Erythroblast (primary cell): Measurements from ENCODE around the gene EIPR1.

Experiments
- GATA1 ChIP-seq: IDR thresholded peaks from 2 replicates; pipeline ENCODE4 v1.6.1; 2011; ENCODE audit warnings: low read depth, mild to moderate bottlenecking, control low read depth, low read length, moderate library complexity
- POLR2A ChIP-seq: IDR thresholded peaks from 2 replicates; pipeline ENCODE4 v1.6.1; 2011; ENCODE audit warnings: mild to moderate bottlenecking, low read length

DNA sequence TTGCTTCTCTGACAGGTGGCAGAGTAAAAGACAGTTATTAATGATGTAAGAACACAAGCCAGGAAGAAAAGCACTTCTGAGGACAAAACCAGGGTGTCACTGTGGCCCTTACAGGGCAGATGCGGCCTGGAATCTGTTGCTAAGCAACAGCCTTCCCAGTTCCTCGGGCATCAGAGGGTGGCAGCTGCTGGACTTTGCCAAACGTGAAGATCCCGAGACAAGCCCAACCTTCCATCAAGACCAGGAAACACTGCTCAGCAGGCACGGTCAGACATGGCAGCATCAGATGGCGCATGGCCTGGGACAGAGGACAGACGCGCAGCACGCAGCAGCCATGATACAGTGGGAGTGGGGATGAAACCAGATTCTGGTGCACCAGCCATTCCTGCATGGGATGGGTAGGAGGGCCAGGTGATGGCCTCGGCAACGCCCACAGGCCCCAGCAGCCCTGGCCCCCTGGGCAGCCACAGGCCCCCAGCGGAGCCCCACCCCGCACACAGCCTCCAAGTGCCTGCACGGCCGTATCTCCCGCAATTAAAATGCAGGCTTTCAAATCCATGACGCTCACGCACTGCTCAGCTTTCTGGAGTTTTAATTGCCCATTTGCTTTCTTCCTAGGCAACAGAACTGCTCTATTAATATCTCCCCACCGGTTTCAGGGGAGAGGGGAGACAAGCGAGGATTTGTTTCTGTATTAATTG is 89.0 kb downstream of the EIPR1 start:
- no peak for TF ChIP-seq POLR2A
- no peak for TF ChIP-seq GATA1
